Smooth muscle cell (in vitro differentiated cells): Measurements from ENCODE around the gene KCNJ5. TPM values are rescaled to one million over a fixed set of nuclear protein-coding genes. Genes with fewer than 3 reads are reported as not detected.

Source experiments
- DNase-seq: peaks from one replicate; lab custom pipeline; 2025; ENCODE audit not compliant: unreplicated experiment; lab: John Stamatoyannopoulos, UW
- H2AFZ ChIP-seq: fragments of 200-600 bp; sonication (generic); 2 replicates; pipeline ENCODE4 v1.6.0; 2016; ENCODE audit warnings: antibody characterized with exemption, low read depth, mild to moderate bottlenecking
- H3F3A ChIP-seq: fragments of 200-600 bp; sonication (generic); 2 replicates; pipeline ENCODE4 v1.6.0; 2017; ENCODE audit warnings: antibody characterized with exemption, low read depth
- H3K27ac ChIP-seq: fragments of 200-600 bp; sonication (generic); 2 replicates; pipeline ENCODE4 v1.5.1; 2016; ENCODE audit warnings: low read depth, mild to moderate bottlenecking
- H3K27me3 ChIP-seq: fragments of 200-600 bp; sonication (generic); 2 replicates; pipeline ENCODE4 v1.6.1; 2016; ENCODE audit warnings: low read depth, mild to moderate bottlenecking
- H3K36me3 ChIP-seq: fragments of 200-600 bp; sonication (generic); 2 replicates; pipeline ENCODE4 v1.5.1; 2016; ENCODE audit warnings: low read depth
- H3K4me1 ChIP-seq: fragments of 200-600 bp; sonication (generic); 2 replicates; pipeline ENCODE4 v1.5.1; 2016; ENCODE audit warnings: low read depth
- H3K4me2 ChIP-seq: fragments of 200-600 bp; sonication (generic); 2 replicates; pipeline ENCODE4 v1.6.0; 2016; ENCODE audit warnings: mild to moderate bottlenecking
- H3K4me3 ChIP-seq: fragments of 200-600 bp; sonication (generic); 2 replicates; pipeline ENCODE4 v1.5.1; 2016; ENCODE audit warnings: mild to moderate bottlenecking
- H3K79me2 ChIP-seq: fragments of 200-600 bp; sonication (generic); 2 replicates; pipeline ENCODE4 v1.6.0; 2016; ENCODE audit warnings: low read depth, mild to moderate bottlenecking
- H3K9ac ChIP-seq: fragments of 200-600 bp; sonication (generic); 2 replicates; pipeline ENCODE4 v1.6.0; 2016; ENCODE audit warnings: low read depth
- H3K9me3 ChIP-seq: fragments of 200-600 bp; sonication (generic); replicated peaks from 2 replicates; pipeline ENCODE4 v1.5.1; 2016; ENCODE audit warnings: low read depth
- H4K20me1 ChIP-seq: fragments of 200-600 bp; sonication (generic); 2 replicates; pipeline ENCODE4 v1.6.0; 2016; ENCODE audit warnings: low read depth
- WGBS: methylation state at CpG from one replicate; pipeline ENCODE4 v1.1.7; 2016; ENCODE audit warnings: low lambda C conversion rate; 5-methylcytosine and 5-hydroxymethylcytosine counted together
- polyA plus RNA-seq: library from polyadenylated mRNA; unstranded; fragments of >200 nt; fragmentation: Nextera tagmentation; extraction: Ambion mirVana; gene quantifications from 2 replicates; pipeline ENCODE4 v1.2.1, GENCODE V29; 2016
- total RNA-seq: library from RNA; depleted of rRNA; stranded (reverse); fragments of >200 nt; gene quantifications from 2 replicates; pipeline ENCODE4 v1.2.3, GENCODE V29; 2014
- TF ChIP-seq, protein P1 (sequence below): fragments of 200-600 bp; sonication (generic); IDR thresholded peaks from 2 replicates; pipeline ENCODE4 v1.5.1; 2017; ENCODE audit warnings: borderline replicate concordance, mild to moderate bottlenecking, antibody characterized with exemption; ENCODE audit not compliant: insufficient read depth, poor library complexity, severe bottlenecking

KCNJ5 gene
- total and polyA plus RNA-seq, 2 experiments from 2014 or later = 0.11 TPM; not detected in 1

DNA sequence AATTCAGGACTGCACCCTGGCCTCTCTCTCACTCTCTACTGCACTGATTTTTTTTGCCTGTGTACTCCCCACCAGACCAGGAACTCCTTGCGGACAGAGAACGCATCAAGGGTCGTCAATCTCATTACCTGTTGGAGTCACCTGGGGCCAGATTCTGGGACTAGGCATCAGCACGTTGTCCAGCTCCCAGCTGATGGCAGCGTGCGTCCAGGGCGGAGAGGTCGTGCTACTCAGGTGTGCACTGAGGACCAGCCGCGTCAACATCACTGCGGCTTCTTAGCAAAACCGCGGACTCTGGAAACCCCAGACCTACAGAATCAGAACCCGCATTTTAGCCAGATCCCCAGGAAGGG, 13.1 kb downstream of the KCNJ5 start:
- Histone ChIP-seq H3K27me3 (peaks cover 35% of the 10 kb centered on the region), H3K4me1 (peaks cover 34% of the 10 kb centered on the region), H3K27ac (no peak overlapping the region), H3K79me2 (no peaks in the 10 kb centered on the region), H3F3A (peaks cover 13% of the 10 kb centered on the region), H3K4me3 (no peak overlapping the region), H3K9me3 (no peaks in the 10 kb centered on the region), H3K9ac (no peak overlapping the region), H3K36me3 (no peaks in the 10 kb centered on the region), H4K20me1 (no peaks in the 10 kb centered on the region), H3K4me2 (peak overlapping the region; percentile 93), H2AFZ (no peak overlapping the region)
- TF ChIP-seq, protein P1, sequence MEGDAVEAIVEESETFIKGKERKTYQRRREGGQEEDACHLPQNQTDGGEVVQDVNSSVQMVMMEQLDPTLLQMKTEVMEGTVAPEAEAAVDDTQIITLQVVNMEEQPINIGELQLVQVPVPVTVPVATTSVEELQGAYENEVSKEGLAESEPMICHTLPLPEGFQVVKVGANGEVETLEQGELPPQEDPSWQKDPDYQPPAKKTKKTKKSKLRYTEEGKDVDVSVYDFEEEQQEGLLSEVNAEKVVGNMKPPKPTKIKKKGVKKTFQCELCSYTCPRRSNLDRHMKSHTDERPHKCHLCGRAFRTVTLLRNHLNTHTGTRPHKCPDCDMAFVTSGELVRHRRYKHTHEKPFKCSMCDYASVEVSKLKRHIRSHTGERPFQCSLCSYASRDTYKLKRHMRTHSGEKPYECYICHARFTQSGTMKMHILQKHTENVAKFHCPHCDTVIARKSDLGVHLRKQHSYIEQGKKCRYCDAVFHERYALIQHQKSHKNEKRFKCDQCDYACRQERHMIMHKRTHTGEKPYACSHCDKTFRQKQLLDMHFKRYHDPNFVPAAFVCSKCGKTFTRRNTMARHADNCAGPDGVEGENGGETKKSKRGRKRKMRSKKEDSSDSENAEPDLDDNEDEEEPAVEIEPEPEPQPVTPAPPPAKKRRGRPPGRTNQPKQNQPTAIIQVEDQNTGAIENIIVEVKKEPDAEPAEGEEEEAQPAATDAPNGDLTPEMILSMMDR = no peak
- 37% methylated on average over 14 of the region's 14 CpGs for WGBS
- DNase-seq = no peak

DNA sequence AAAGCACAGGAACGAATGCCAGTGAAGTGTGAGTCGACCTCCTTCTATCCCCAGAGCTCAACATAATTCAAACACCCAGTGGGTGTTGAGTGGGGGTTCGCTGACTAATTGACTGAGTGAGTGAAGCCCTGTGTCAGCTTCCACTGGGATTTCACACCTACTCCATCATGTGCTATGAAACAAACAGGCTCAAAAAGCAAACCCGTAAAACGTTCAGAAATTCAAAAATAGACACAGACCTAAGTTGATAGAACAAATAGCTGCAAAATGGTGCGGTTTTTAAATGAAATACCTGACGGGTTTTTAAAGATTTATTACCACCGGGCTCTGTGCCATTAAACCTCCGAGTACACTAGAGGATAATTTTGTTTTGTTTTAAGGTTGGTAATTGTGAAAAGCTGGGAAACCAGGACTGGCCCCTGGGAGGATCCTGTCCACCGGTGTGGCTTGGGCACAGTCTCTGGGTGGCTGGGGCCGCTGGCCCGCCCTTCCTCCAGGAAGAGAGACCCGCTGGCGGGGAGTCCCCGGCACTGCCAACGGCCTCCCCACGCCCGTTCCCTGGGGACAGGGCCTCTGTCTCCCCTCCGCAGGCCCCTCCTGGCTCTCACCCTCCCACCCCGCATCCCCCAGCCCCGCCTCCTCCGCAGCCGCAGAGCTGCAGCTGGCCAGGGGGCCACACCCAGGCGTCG, 13.6 kb downstream of the KCNJ5 start:
- Histone ChIP-seq H2AFZ (peak overlapping the region; percentile 79), H3K27ac (no peak overlapping the region), H3K4me3 (peak overlapping the region; percentile 57), H4K20me1 (no peaks in the 10 kb centered on the region), H3K79me2 (no peaks in the 10 kb centered on the region), H3K4me1 (peaks cover 34% of the 10 kb centered on the region), H3K9ac (no peak overlapping the region), H3K27me3 (peaks cover 35% of the 10 kb centered on the region), H3K4me2 (peak overlapping the region; percentile 93), H3K36me3 (no peaks in the 10 kb centered on the region), H3K9me3 (no peaks in the 10 kb centered on the region), H3F3A (peaks cover 13% of the 10 kb centered on the region)
- TF ChIP-seq, protein P1 = no peak
- WGBS = 3% methylated on average over 16 of the region's 25 CpGs
- DNase-seq = no peak

DNA sequence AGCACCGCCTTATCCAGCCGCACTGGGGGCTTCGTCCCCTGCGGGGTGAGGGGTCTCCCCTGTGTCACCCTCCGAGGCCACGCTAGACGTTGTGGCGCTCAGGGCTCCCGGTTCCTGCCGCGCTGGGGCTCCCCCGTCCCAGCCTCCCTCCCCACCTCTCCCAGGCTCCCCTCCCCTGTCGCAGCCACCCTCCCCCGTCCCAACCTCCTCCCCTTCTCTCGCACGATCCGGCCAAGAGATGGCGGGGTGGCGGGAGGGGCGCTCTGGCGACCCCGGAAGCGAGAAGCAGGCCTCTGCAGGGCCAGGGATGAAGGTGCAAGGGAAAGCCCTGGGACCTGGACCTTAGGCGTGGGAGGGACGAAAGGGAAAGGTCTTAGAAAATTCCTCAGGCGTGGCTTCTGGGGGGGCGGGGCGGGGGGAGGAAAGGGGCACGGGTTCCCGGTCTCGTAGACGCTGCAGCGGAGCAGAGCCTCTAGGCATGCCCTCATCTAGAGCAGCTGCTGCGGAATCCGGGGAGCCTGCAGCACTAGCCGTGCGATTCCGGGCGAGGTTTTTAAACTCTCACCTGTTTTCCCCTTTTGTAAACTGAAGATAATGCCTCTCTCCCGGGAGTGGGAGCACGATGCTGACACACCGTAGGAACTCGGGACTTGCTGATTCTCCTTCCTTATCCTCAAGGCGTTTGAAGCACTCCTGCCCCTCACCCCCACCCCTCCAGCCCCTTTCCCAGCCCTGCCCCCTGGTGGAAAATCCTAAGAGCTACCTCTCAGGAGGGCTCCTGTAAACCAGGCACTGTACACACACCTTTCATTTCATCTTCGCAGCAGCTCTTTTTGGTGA, 14.4 kb downstream of the KCNJ5 start:
- Histone ChIP-seq H3K9ac (no peak overlapping the region), H2AFZ (peak overlapping the region; percentile 79), H3K4me3 (peak overlapping the region; percentile 57), H3K79me2 (no peaks in the 10 kb centered on the region), H3K4me1 (peaks cover 34% of the 10 kb centered on the region), H4K20me1 (no peaks in the 10 kb centered on the region), H3K36me3 (no peaks in the 10 kb centered on the region), H3K27me3 (peaks cover 27% of the 10 kb centered on the region), H3K9me3 (no peaks in the 10 kb centered on the region), H3F3A (peaks cover 13% of the 10 kb centered on the region), H3K4me2 (peak overlapping the region; percentile 93), H3K27ac (no peak overlapping the region)
- WGBS = 3% methylated on average over 25 of the region's 45 CpGs
- TF ChIP-seq, protein P1 = peak; percentile 44
- no peak for DNase-seq
